CD4-positive, alpha-beta memory T cell (primary cell): Measurements from ENCODE around the gene TRAP1. TPM values are rescaled to one million over a fixed set of nuclear protein-coding genes. Genes with fewer than 3 reads are reported as not detected.

Experiments used
- CTCF ChIA-PET: fragments of 350-600 bp; sonication (Branson Sonifier 250); formaldehyde crosslinking; loops from one replicate; lab custom pipeline; 2021; ENCODE audit warnings: inconsistent platforms; ENCODE audit not compliant: partially characterized antibody; lab: Charles Lee
- POLR2A ChIA-PET: fragments of 350-600 bp; sonication (Branson Sonifier 250); formaldehyde crosslinking; loops from one replicate; lab custom pipeline; 2021; ENCODE audit not compliant: partially characterized antibody; lab: Charles Lee
- DNase-seq, 5 donors: peaks; one replicate each; pipeline versions ENCODE4 v3.0.0 to v3.0.0-alpha.2; 2020 to 2022; ENCODE audit warnings: mixed read lengths in 1 of 5
- H3K27ac ChIP-seq: one replicate; pipeline ENCODE4 v1.7.0; 2013; ENCODE audit warnings: low read depth, low read length
- H3K27me3 ChIP-seq: 2 replicates; pipeline ENCODE4 v1.7.0; 2013; ENCODE audit warnings: mild to moderate bottlenecking, low read length, moderate library complexity; ENCODE audit not compliant: insufficient read depth
- H3K36me3 ChIP-seq: 2 replicates; pipeline ENCODE4 v1.7.0; 2013; ENCODE audit warnings: mild to moderate bottlenecking, low read length, moderate library complexity; ENCODE audit not compliant: insufficient read depth
- H3K4me1 ChIP-seq: 2 replicates; pipeline ENCODE4 v1.7.0; 2013; ENCODE audit warnings: mild to moderate bottlenecking, low read length, moderate library complexity; ENCODE audit not compliant: insufficient read depth
- H3K4me3 ChIP-seq, 2 donors: one replicate each; pipeline ENCODE4 v1.7.0; 2013; ENCODE audit warnings: low read length in 2 of 2, mild to moderate bottlenecking in 1 of 2
- H3K9me3 ChIP-seq, 2 donors: one replicate each; pipeline ENCODE4 v1.7.0; 2013; ENCODE audit warnings: low read length in 2 of 2, control low read depth in 1 of 2; ENCODE audit not compliant: control insufficient read depth in 1 of 2
- H3K27ac Mint-ChIP-seq, 7 donors: one replicate each; pipeline ENCODE4 v1.8.0; 2020 to 2021; ENCODE audit warnings: mixed read lengths in 7 of 7, mild to moderate bottlenecking in 6 of 7, inconsistent platforms in 3 of 7, moderate library complexity in 3 of 7
- H3K27me3 Mint-ChIP-seq, 2 donors: one replicate each; pipeline ENCODE4 v1.8.0; 2020 to 2021; ENCODE audit warnings: mixed read lengths in 2 of 2
- H3K36me3 Mint-ChIP-seq, 2 donors: one replicate each; pipeline ENCODE4 v1.8.0; 2020 to 2021; ENCODE audit warnings: mixed read lengths in 2 of 2, inconsistent platforms in 1 of 2, mild to moderate bottlenecking in 1 of 2
- H3K4me1 Mint-ChIP-seq, 4 donors: one replicate each; pipeline ENCODE4 v1.8.0; 2020 to 2021; ENCODE audit warnings: mixed read lengths in 4 of 4, mild to moderate bottlenecking in 1 of 4
- H3K4me3 Mint-ChIP-seq, 8 donors: one replicate each; pipeline ENCODE4 v1.8.0; 2020 to 2021; ENCODE audit warnings: mixed read lengths in 8 of 8, mild to moderate bottlenecking in 7 of 8, moderate library complexity in 6 of 8, inconsistent platforms in 3 of 8
- H3K9me3 Mint-ChIP-seq, 8 donors: one replicate each; pipeline ENCODE4 v1.8.0; 2020 to 2021; ENCODE audit warnings: mixed read lengths in 8 of 8, mild to moderate bottlenecking in 5 of 8, inconsistent platforms in 3 of 8, moderate library complexity in 1 of 8
- intact Hi-C: fragments of 100-400 bp; cut with micrococcal nuclease; formaldehyde crosslinking; loops from one replicate; pipeline ENCODE4 v1.15.1; 2023
- polyA plus RNA-seq, 2 donors: library from polyadenylated mRNA; unstranded; fragments of 300-500 nt; fragmentation: Illumina TruSeq; gene quantifications; one replicate each; pipeline ENCODE4 v1.2.3, GENCODE V29; 2021
- total RNA-seq, 2 experiments: library from RNA; stranded (reverse); gene quantifications; one replicate each; pipeline ENCODE4 v1.2.3, GENCODE V29; 2021

The TRAP1 gene
- total and polyA plus RNA-seq, 4 experiments from 2014 or later: 56.4 to 111 (median 80.1) TPM

DNA sequence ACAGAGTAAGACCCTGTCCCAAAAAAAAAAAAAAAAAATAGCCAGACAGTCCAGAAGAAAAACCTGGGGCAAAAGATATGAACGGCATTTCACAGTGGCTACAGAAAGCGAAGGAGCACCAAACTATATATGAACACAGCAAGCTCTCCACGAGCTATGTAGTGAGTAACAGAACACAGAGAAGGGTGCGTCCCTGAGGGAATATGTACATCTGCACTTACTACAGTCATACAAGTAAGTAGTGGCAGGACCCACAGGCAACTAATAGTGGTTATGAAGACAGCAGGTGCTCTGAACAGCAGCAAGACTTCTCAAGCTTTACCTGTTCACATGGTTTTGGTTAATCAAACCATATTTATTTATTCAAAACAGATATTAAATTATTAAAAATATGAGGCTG lies 15.8 kb downstream of the TRAP1 start:
- peaks cover 0 to 5% of the 10 kb centered on the region in 2 donors for H3K36me3 Mint-ChIP-seq
- CTCF ChIA-PET: interaction anchor here (0.8 to 1.2 kb wide), 2 partner anchors 11 to 22 kb away, joined by 3 to 4 read pairs; no protein-coding TSS in a partner anchor
- H3K27ac Mint-ChIP-seq: no peak overlapping the region

DNA sequence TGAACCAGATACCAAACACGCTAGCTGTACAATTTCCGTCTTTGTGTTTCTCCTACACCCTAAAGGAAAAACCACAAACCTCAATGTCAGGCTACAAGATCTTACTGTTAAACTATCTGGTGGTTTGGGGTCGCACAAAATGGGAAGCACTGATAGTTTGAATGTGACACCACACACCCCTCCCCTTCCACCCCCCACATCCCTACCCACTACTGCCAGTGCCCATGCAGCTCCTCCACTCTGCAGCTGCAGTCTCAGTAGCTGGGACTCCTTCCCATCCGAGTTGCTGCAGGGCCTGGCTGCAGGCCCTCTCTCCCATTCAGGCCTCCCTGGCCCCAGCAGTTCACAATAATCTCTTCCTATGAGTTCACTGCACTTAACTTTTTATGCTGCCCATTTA lies 18.4 kb downstream of the TRAP1 start:
- Histone ChIP-seq H3K27ac (no peak overlapping the region), H3K4me1 (no peaks in the 10 kb centered on the region), H3K36me3 (no peaks in the 10 kb centered on the region), H3K27me3 (no peaks in the 10 kb centered on the region), H3K9me3 (no peaks in the 10 kb centered on the region), H3K4me3 (no peak overlapping the region)
- Mint-ChIP-seq H3K4me1 (peaks cover 0 to 15% (median 5%) of the 10 kb centered on the region in 4 donors), H3K4me3 (no peak overlapping the region), H3K9me3 (no peaks in the 10 kb centered on the region), H3K27me3 (no peaks in the 10 kb centered on the region), H3K27ac (no peak overlapping the region), H3K36me3 (peaks cover 8 to 9% of the 10 kb centered on the region in 2 donors)
- CTCF ChIA-PET: no interaction called here
- DNase-seq: no peak
- POLR2A ChIA-PET: no interaction called here
- intact Hi-C loops: no loop called here

More for the DNA sequence above, 15.8 kb downstream of the TRAP1 start:
- DNase-seq: no peak
- Histone ChIP-seq H3K4me1 (no peaks in the 10 kb centered on the region), H3K27ac (no peak overlapping the region), H3K4me3 (no peak overlapping the region), H3K9me3 (no peaks in the 10 kb centered on the region), H3K27me3 (no peaks in the 10 kb centered on the region), H3K36me3 (no peaks in the 10 kb centered on the region)
- intact Hi-C loops: no loop called here
- POLR2A ChIA-PET: no interaction called here
- Mint-ChIP-seq H3K4me3 (no peak overlapping the region), H3K27me3 (no peaks in the 10 kb centered on the region), H3K9me3 (no peaks in the 10 kb centered on the region), H3K4me1 (peaks cover 0 to 6% (median 3%) of the 10 kb centered on the region in 4 donors)

DNA sequence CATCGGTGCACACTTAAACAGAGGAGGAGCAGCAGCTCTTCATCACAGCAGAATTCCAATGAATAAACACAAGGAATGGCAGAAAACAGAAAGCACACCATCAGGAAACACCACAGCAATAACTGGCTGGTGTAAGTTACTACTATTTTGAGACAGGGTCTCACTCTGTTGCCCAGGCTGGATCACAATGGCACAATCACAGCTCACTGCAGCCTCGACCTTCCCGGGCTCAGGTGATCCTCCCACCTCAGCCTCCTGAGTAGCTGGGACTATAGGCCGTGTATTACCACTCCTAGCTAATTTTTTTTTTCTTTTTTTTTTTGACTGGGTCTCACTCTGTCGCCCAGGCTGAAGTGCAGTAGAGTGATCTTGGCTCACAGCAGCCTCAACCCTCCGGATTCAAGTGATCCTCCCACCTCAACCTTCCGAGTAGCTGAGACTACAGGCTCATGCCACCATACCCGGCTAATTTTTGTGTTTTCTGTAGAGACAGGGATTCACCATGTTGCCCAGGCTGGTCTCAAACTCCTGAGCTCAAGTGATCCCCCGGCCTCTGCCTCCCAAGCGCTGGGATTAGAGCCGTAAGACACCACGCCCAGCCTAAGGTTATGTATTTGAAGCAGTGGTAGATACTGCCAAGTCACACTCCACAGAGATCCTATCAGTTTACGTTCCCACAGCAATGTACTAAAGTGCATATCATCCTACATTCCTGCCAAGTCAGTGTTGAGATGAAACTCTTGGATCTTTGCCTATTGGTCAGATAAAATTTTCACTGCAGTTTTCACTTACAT lies 20.7 kb downstream of the TRAP1 start:
- Mint-ChIP-seq H3K27me3 (no peaks in the 10 kb centered on the region), H3K4me3 (no peak overlapping the region), H3K27ac (peak overlapping the region in 1 of 7 donors; percentile 17), H3K9me3 (no peaks in the 10 kb centered on the region), H3K36me3 (peaks cover 3 to 9% of the 10 kb centered on the region in 2 donors), H3K4me1 (peaks cover 0 to 16% (median 4%) of the 10 kb centered on the region in 4 donors)
- H3K27ac ChIP-seq: no peak overlapping the region
- no peak for DNase-seq
- no peaks in the 10 kb centered on the region for H3K4me1 ChIP-seq
- no peaks in the 10 kb centered on the region for H3K27me3 ChIP-seq
- no peak overlapping the region for H3K4me3 ChIP-seq
- H3K9me3 ChIP-seq: no peaks in the 10 kb centered on the region
- no peaks in the 10 kb centered on the region for H3K36me3 ChIP-seq
- intact Hi-C loops: no loop called here
- POLR2A ChIA-PET: interaction anchor here (0.6 kb wide), 1 partner anchor 240 kb away, joined by 3 read pairs; no protein-coding TSS in a partner anchor
- CTCF ChIA-PET: interaction anchor here (0.6 to 1.3 kb wide), 4 partner anchors 9 to 172 kb away, joined by 3 read pairs; no protein-coding TSS in a partner anchor

DNA sequence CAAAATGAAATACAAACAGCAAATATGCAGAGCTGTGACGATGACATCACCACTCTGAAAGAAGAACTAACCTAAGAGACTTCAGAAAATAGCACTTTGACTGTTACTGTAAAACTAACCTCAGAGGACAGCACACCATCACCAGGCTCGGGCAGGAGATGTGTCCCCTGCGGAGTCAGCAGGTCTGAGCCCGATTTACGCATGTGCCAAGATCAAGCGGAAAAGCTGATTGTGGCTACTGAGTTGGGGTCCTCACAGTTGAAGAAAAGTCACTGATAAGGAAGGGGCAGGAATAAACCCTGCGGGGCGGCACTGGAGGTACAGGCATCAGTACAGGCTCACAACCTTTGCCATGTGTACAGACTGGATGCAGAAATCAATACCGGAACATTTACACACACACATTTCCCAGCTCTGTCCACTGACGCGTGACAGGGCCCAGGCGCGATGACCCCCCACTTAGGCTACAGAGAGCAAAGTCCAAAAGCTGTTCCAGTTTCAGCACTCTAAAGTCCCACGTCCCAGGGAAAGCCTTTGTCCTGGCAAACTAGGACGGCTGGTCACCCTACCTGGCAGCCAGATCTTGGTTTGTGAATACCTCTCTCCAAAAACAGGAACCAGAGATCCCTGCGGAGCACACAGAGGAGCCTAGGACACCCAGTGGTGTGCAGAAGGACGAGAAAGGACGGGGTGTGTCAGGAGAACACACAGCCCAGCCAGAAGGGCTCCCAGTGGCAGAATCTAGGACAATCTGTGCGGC lies 21.5 kb downstream of the TRAP1 start:
- no peak overlapping the region for H3K27ac Mint-ChIP-seq
- CTCF ChIA-PET: interaction anchor here (0.6 to 1.3 kb wide), 3 partner anchors 14 to 173 kb away, joined by 3 read pairs; no protein-coding TSS in a partner anchor
- no peaks in the 10 kb centered on the region for H3K9me3 ChIP-seq
- no peaks in the 10 kb centered on the region for H3K27me3 ChIP-seq
- no peak overlapping the region for H3K4me3 Mint-ChIP-seq
- no peak overlapping the region for H3K4me3 ChIP-seq
- no peaks in the 10 kb centered on the region for H3K36me3 ChIP-seq
- peaks cover 1 to 17% (median 4%) of the 10 kb centered on the region in 4 donors for H3K4me1 Mint-ChIP-seq
- POLR2A ChIA-PET: interaction anchor here (0.6 kb wide), 1 partner anchor 241 kb away, joined by 3 read pairs; no protein-coding TSS in a partner anchor
- no peaks in the 10 kb centered on the region for H3K9me3 Mint-ChIP-seq
- H3K36me3 Mint-ChIP-seq: peaks cover 3 to 9% of the 10 kb centered on the region in 2 donors
- no peak for DNase-seq
- intact Hi-C loops: no loop called here
- no peak overlapping the region for H3K27ac ChIP-seq
- no peaks in the 10 kb centered on the region for H3K27me3 Mint-ChIP-seq
- peaks cover 2% of the 10 kb centered on the region for H3K4me1 ChIP-seq

DNA sequence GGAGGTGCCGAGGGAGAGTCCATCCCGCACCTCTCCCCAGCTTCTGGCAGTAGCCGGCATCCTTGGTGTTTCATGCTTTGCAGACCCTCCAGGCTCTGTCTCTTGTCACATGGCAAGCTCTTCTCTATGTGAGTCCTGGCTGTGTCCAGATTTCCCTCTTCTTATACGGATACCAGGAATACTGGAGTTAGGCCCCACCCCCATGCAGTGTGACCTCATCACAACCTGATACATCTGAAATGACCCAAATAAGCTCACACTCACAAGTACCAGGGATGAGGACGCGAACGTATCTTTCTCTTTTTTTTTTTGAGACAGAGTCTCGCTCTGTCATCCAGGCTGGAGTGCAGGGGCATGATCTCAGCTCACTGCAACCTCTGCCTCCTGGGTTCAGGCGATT lies 23.3 kb downstream of the TRAP1 start:
- no peaks in the 10 kb centered on the region for H3K9me3 Mint-ChIP-seq
- H3K27ac ChIP-seq: no peak overlapping the region
- intact Hi-C loops: no loop called here

DNA sequence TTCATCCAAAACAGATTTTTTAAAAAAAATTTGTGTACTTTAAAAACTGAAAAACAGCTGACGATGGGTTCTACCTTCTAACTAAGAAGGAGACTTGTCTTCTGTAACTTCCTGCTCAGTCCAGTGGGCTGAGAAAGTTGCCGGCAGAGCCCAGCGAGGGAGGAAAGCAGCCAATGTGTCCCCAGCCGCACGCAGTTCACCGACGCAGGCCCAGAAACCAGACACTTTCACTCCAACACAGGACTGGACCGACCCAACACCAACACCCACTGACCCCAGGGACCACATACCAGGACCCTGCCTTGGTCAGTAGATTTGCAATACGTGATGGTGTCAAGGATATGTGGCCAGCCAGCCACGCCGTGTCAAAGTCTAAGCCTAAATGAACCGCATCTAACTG lies 25.6 kb downstream of the TRAP1 start:
- peaks cover 7% of the 10 kb centered on the region for H3K4me1 ChIP-seq
- no peaks in the 10 kb centered on the region for H3K27me3 Mint-ChIP-seq
- no peak overlapping the region for H3K27ac ChIP-seq
- peaks cover 27 to 28% of the 10 kb centered on the region in 2 donors for H3K36me3 Mint-ChIP-seq
- DNase-seq: no peak
- no peak overlapping the region for H3K27ac Mint-ChIP-seq
- H3K27me3 ChIP-seq: no peaks in the 10 kb centered on the region
- H3K4me3 ChIP-seq: no peak overlapping the region
- H3K36me3 ChIP-seq: peaks cover 6% of the 10 kb centered on the region
- no peaks in the 10 kb centered on the region for H3K9me3 Mint-ChIP-seq
- ChIA-PET POLR2A (interaction anchor here (0.7 kb wide), 1 partner anchor 10 kb away, joined by 3 read pairs; no protein-coding TSS in a partner anchor), CTCF (interaction anchor here (1.0 to 2.3 kb wide), 8 partner anchors 8 to 247 kb away, joined by 3 to 9 read pairs (median 4); no protein-coding TSS in a partner anchor)
- peaks cover 6 to 19% (median 10%) of the 10 kb centered on the region in 4 donors for H3K4me1 Mint-ChIP-seq
- H3K4me3 Mint-ChIP-seq: no peak overlapping the region
- intact Hi-C loops: no loop called here
- H3K9me3 ChIP-seq: no peaks in the 10 kb centered on the region

More for the DNA sequence above, 23.3 kb downstream of the TRAP1 start:
- Mint-ChIP-seq H3K4me3 (no peak overlapping the region), H3K27ac (peak overlapping the region in 2 of 7 donors; percentile 13 to 61), H3K36me3 (peaks cover 10 to 13% of the 10 kb centered on the region in 2 donors), H3K4me1 (peaks cover 6 to 23% (median 10%) of the 10 kb centered on the region in 4 donors), H3K27me3 (no peaks in the 10 kb centered on the region)
- H3K36me3 ChIP-seq: no peaks in the 10 kb centered on the region
- H3K4me1 ChIP-seq: peaks cover 7% of the 10 kb centered on the region
- no peak overlapping the region for H3K4me3 ChIP-seq
- no peak for DNase-seq
- no peaks in the 10 kb centered on the region for H3K27me3 ChIP-seq
- CTCF ChIA-PET: no interaction called here
- POLR2A ChIA-PET: no interaction called here
- no peaks in the 10 kb centered on the region for H3K9me3 ChIP-seq
